ENCODE measurements around the gene ATP6V0D1. TPM values are rescaled to one million over a fixed set of nuclear protein-coding genes. Genes with fewer than 3 reads are reported as not detected.
"Not testable (repeated sequence)": the region's sequence is repeated elsewhere in the genome, so short reads cannot be mapped to it uniquely, and the experiment has no call there.

The ATP6V0D1 gene
- polyA plus RNA-seq, 1 donor = 83.5 TPM

- no peak for DNase-seq
Measured at GRCh38 chr16:67506468-67506867, 25.5 kb upstream of the ATP6V0D1 start.

DNA sequence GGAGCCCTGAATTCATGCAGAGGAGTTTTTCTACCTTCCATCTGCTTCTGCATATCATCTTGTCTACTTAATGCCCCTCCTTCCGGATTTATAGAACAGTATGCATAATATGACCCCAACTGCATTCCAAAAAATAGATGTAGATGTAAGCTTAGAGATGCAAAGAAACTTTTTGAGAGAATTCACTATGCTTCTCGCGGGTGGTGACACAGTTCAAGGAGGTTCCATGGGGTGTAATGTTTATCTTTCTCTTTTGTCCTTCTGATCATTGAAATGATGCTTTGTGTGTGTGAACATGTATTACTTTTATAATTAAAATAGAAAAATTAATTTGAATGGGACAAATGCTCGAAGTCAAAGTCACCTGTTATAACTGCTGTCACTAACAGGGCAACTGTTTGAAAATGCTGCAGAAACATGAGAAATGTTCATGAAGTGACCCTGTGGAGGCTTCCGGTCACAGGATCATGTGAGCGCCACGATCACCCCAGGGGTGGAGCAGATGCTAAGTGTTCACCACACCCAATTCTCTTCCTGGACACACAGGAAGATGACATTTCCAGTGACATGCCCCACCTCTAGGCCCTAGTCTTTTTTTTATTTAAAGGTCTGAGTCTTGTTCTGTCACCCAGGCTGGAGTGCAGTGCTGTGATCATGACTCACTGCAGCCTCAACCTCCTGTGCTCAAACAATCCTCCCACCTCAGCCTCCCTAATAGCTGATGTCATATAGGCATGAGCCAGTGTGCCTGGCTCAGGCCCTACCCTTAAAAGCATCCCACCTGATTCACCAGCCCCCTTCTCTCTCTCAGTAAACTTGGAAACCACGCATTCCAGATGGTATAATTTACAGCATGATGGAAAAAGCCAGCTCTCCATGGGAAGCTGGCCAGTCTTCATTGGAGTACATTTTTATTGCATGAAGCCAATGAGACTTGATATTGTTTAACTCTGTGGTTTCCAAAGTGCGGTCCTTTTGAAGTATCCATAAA is 23.4 kb upstream of the ATP6V0D1 start:
- no peak for DNase-seq

GRCh38 chr16:67499106-67499505 is 18.1 kb upstream of the ATP6V0D1 start:
- no peak for DNase-seq

- DNase-seq = no peak
Measured at GRCh38 chr16:67490335-67491096, 9.6 kb upstream of the ATP6V0D1 start.

DNA sequence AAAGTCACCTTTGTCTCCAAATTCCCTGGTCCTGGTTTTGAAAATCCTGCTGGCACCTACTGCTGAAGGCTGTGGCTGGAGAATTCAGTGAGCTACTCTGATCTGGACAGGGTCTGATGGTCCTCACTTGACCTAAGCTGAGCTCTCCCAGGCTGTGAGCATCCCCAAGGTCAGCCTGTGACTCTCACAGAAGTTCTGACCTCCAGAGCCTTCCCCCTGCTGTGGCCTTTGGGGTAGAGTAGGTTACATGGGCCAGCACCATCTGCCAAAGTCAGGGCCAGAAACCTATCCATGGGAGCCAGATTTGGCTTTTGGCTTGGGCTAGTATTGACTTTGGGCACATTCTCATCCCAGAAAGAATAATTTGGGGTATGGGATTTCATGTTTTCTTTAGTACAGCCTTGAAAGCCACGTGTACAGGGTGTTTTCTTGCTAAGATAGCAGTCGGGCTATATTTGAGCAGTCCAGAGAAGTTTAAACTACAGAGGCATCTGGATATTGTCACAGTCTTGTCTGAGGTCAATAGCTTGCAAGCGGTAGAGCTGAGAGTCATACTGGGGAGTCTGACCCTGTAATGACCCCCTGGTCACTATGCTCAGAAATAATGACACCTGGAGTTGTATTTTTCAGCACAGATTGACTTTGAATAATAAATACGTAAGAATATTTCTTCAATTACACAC is 8.6 kb upstream of the ATP6V0D1 start:
- no peak for DNase-seq

DNA sequence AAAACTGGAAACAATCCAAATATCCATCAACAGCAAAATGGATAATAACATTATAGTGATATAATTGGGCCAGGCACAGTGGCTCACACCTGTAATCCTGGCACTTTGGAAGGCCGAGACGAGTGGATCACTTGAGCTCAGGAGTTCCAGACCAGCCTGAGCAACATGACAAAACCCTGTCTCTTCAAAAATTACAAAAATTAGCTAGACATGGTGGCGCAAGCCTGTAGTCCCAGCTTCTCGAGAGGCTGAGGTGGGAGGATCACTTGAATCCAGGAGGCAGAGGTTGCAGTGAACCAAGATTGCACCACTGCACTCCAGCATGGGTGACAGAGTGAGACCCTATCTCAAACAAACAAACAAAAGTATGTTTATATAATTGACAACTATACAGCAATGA is 6.6 kb upstream of the ATP6V0D1 start:
- not testable (repeated sequence) for DNase-seq

DNA sequence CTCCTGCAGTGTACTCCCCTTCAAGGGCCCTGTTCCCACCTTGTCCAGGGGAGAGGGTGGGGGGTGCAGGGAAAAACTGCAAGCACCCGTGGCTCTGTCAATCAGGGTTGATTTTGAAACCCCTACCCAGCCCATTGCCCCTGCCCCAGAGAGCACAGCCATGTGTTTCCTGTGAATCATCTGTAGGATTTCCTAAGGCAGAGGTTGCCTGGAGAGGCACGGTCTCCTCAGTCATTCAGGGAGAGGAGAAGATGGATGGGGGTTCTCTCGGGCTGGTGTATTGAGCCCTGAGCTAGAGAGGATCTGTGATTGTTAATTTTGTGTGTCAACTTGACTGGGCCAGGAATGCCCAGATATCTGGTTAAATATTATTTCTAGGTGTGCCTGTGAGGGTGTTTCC is 5.8 kb upstream of the ATP6V0D1 start:
- DNase-seq = no peak

GRCh38 chr16:67483731-67484525 is 3.0 kb upstream of the ATP6V0D1 start:
- no peak for DNase-seq

- no peak for DNase-seq
Measured at GRCh38 chr16:67483150-67483549, 2.2 kb upstream of the ATP6V0D1 start, which contains the start of gene AGRP. TSS of gene AGRP (minus strand) at chr16:67483547. CDS start at chr16:67483398, 149 bp downstream.

GRCh38 chr16:67482233-67482924 is 1.4 kb upstream of the ATP6V0D1 start:
- no peak for DNase-seq

DNA sequence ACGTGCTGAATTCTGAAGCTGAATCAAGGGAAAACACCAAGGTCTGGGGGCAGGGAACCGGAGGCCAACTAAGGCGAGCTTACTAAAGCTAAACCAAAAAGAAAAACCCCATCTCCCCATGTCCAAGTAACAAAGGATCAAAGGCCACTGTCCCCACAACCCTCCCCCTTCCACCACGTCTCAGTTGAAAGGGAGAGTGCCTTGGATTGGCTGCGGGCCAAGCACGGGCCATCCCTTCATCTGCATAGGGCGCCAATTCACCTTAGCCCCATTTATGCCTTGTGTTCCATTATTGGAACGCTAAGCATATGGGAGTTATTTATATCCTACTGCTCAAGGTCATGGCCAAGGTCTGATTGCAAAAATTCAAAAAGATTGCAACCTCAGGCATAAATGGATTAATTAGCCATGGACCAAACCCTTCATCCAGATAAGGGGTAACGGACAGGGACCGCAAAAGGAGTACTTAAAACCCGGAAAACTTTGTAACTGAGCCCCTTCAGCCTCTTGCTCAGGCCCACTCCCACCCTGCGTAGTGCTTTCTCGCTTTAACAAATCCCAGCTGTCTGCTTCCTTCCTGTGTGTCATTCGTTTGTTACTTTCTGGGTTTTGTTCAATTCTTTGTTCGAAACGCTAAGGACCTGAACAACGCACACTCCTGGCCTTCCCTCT is 740 bp upstream of the ATP6V0D1 start:
- no peak for DNase-seq

- no peak for DNase-seq
Measured at GRCh38 chr16:67477960-67478554, 2.9 kb downstream of the ATP6V0D1 start.

DNA sequence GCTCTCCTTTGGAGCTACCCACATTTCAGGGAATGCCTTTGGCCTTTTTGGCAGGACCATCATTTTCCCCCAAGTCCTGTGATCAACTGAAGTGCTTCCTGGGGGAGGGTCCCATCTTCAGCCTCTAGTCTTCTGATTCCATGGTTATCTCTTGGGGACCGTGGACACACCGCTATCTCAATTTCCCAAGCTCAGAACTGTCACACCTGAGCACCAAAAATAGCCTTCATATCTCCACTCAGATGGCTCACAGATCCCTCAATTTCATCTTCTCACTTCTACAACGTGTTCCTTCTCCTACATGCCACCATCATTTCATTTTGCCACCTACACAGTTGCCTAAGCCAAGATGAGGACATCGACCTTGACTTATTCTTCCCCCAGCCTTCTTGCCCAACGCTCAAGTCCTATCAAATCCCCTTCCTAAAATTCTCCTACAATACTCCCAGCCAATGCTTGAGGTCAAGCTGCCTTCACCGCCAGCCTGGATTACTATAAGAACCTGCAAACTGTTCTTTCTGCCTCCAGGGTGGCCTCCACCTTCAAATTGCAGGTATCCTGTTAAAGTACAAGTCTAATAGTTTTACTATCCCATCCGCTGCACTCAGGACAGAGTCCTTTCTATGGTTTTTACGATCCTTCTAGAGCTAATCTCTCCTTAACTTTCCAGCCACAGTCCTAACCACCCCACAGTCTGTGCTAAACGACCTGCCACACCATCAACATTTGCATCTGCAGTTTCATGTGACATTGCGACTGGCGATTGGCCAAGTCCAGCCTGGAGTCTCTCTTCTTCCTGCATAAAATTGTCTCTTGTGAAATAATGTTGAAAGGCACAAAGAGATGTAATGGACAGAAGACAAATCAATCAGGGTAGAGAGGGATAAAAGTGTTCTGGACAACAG is 6.2 kb downstream of the ATP6V0D1 start:
- no peak for DNase-seq

- DNase-seq = no peak
Measured at GRCh38 chr16:67471758-67472384, 9.1 kb downstream of the ATP6V0D1 start.

GRCh38 chr16:67470359-67470758 is 10.6 kb downstream of the ATP6V0D1 start:
- DNase-seq = no peak

DNA sequence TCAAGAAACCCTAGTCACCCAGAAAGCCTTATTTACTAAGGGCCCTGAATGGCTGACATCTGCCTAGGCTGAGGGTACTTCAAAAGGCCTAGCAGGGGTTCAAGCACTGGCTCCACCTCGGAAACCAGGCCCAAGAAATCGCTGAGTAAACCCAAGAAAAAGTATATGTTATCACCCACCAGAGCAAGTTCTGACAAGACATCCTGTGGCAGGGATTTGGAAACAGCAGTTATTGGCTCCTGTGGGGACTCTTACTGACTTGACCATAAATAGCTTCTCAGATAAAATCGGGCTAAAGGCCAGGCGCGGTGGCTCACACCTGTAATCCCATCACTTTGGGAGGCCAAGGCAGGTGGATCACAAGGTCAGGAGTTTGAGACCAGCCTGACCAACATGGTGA is 12.2 kb downstream of the ATP6V0D1 start:
- no peak for DNase-seq

DNA sequence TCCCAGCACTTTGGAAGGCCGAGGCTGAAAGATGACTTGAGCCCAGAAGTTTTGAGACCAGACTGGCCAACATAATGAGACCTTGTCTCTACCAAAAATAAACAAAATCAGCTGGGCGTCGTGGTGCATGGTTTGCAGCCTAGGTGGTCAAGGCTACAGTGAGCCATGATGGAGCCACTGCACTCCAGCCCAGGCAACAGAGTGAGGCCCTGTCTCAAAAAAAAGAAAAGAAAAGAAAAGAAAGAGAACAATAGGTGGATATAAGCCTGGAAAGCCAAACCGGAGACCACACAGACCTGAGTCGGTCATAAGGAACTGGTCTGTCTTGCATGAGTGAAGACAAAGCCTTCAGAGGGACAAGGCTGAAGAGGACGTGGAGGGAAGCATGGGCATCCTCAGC is 14.4 kb downstream of the ATP6V0D1 start:
- DNase-seq = no peak

GRCh38 chr16:67464565-67464964 is 16.4 kb downstream of the ATP6V0D1 start:
- no peak for DNase-seq

All from left kidney (tissue), 2 donors.